ENCODE data around the gene KLHL25.

KLHL25 gene

DNA sequence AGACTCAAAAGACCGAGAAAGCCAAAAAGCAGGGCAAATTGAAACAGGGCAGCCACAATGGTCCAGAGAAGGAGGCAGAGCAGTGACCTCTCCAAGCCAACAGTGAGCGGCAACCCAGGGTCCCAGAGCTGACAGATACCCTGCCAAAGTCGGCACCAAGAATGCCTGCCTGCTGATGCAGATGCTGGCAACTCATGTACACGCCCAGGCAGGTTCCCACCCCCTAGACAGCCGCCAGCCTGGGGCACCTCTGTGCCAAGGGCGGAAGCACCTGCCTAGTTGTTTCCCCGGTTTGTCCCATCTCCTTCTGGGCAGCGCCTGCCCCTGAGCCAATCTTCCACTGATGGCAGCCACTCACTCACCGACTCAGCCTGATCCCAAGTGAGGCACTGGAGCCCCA lies 22.1 kb downstream of the KLHL25 start:
- peak; percentile 56 for DNase-seq

DNA sequence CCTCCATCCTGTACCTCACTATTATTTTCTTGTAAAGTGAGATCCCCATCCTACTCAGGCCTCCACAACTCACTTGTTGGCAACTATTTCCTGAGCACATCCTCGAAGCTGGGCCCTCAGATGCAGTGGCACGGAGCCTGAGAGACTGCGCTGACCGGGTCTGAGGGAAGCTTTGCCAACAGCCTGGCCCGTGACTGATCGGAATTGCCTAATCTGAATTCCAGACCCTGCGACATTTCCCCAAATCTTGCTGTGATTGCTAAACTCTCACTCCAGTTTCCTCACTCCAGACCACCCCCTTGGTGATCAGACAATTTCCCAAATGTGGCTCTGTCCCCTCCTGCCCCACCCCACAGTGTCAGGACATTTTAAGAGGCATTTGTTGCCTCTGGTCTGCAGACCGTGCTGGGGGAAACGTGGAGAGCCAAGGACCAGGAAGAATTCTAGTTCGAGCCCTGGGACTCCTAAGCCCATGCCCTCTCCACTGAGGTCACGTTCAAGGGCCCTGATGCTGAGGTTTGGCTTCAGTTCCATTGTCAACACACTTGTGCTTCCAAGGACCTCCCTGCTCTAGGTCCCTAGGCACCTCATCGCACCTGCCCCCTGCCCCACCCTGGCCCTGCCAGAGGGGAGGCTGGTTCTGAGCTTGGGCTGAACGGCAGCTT lies 22.8 kb downstream of the KLHL25 start:
- DNase-seq, result no peak

DNA sequence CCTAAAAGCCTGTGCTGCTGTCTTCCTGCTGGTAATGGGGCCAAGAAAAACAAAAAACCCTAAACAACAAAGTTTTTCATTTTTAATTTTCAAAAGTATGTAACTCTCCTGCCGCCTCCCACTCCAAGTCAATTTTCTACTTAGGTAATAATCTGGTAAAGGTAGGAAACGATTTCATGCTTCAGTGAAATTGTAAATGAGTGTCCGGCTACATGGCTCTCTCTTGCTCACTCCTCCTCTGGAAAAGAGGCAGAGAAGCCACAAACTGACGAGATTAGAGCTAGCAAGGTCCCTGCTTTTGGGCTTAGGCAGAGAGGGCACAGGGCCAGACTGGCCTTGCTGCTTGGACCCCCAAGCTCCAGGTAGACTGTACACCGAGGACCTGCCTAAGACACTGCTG lies 23.5 kb downstream of the KLHL25 start:
- no peak for DNase-seq

- DNase-seq, result no peak
Measured at GRCh38 chr15:85770096-85771041, 24.4 kb downstream of the KLHL25 start.

GRCh38 chr15:85769182-85769900 lies 25.4 kb downstream of the KLHL25 start:
- DNase-seq, result no peak

DNA sequence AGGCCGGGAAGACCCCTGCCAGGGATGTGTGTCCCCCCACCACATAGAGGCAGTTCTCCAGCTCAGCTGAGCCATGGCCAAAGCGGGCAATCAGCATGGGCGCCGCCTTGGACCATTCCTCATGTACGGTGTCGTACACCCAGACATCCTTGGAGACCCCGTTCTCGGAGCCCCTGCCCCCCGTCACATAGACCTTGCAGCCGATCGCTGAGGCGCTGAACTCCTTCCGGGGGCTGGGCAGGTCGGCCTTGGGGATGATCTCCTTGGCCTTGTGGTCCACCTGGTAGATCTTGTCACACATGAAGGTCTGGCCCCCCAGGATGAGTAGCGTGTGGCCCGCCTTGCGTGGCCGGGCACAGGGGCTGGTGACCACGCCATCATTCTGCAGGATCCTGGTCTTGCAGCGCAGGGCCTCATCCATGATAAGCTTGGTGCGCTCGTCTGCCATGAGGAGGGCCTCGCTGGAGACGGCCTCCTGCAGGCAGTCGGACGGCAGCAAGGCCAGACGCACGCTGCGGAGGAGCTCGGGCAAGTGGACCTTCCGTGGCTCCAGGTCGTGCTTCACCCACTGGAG lies 26.0 kb downstream of the KLHL25 start:
- DNase-seq, result no peak

DNA sequence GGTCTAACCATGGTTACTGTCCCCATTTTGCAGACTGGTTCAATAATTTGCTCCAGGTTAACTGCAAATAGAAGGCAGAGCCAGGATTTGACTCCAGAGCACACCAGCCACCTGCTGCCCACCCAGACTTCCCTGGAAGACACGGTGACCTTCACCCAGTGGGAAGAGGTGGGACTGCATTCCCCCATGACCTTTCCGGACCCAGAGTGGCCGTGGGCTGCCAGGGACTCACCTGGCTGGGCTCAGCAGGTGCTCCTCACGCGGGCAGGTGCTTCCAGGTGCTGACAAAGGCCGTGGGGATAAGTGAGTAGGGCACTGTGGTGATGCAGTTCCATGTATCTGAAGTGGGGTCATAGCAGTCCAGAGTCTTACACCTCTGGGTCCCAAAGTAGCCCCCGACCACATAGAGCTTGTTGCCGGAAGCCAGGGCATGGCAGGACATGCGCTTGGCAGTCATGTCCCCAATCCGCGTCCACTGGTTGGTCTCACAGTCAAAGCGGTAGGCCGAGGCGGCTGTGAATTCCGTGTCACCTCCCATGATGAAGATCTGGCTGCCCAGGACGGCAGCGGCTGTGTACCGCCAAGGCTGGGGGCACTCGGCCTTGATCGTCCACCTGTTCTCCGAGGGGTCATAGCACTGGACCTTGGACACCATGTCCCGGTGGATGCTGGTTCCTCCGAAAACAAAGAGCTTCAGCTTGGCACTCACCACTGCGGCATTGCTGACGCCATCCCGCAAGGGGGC lies 26.8 kb downstream of the KLHL25 start:
- no peak for DNase-seq

- no peak for DNase-seq
Measured at GRCh38 chr15:85766001-85766831, 28.5 kb downstream of the KLHL25 start.

GRCh38 chr15:85764649-85765277 lies 30.0 kb downstream of the KLHL25 start:
- DNase-seq, result no peak

- no peak for DNase-seq
Measured at GRCh38 chr15:85763673-85764633, 30.8 kb downstream of the KLHL25 start.

DNA sequence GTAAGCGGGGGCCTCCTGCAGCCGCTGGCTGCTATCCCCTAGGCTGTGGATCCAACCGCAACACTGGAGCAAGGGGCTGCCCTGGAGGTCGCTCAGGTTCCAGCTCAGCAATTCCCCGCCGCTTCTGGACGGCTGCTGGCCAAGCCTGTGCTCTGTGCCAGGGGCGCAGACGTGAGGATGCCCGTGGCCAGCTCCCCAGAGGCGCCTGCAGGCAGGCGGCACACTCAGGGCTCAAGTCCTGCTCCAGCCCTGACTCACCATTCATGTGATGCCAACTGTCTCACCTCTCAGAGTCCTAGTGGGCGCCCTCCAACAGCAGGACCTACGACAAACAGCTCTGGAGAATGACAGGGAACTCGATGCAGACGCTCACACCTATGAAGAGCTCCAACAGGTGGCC lies 31.6 kb downstream of the KLHL25 start:
- DNase-seq, result no peak

- DNase-seq, result no peak
Measured at GRCh38 chr15:85762756-85763127, 32.0 kb downstream of the KLHL25 start.

DNA sequence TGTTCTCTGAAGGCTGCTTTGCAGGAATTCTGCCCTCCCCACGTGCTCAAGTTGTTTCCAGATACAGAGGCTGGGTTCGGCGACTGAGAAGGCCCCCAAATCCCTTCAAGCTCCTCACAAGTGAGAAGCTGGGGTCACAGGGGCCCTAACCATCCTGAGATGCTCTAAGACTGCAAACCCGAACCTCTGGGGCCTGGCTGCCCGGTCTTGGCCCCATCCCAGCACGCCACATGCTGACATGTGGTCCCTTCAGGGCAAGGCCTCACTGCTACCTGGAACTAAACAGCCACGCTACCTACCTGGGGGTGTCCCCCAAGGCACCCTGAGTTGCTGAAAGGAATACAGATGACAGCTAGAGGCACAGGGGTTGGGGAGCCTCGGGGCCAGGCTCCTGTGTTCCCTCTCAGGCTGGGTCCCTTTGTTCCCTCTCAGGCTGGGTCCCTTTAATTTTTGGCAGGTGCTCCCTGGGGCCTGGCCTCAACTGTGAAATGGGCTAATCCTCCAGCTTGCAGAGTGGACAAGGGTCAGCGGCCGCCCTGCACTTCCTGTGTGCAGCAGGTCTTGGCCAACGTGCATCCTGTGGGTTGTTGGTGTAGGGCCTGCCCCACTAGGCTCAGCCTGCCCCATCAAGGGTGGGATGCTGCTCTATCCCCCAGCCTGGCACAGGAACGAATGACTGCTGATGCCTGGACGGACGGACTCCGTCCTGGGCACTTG lies 32.5 kb downstream of the KLHL25 start:
- no peak for DNase-seq

GRCh38 chr15:85761635-85762034 lies 33.1 kb downstream of the KLHL25 start:
- no peak for DNase-seq

GRCh38 chr15:85760531-85761371 lies 34.0 kb downstream of the KLHL25 start:
- no peak for DNase-seq

DNA sequence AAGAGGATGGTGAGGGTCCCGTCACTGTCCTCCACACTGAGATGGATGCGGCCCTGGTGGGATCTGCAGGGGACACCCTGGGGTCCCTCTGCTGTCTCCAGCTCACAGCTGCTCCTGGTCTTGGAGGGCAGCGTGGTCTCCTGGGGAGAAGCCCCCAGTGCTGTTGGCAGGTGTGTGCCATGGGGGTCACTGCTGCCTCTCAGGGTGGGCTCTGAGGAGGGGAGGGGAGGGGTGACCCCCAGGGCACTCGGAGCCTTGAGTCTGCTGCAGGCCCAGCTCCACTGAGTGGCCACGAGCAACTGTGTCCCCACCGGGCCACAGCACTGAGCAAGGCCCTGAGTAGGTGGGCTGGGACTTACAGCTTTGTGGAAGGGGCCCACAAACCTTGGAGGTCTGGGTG lies 34.7 kb downstream of the KLHL25 start:
- no peak for DNase-seq

GRCh38 chr15:85759376-85759775 lies 35.3 kb downstream of the KLHL25 start:
- no peak for DNase-seq

DNA sequence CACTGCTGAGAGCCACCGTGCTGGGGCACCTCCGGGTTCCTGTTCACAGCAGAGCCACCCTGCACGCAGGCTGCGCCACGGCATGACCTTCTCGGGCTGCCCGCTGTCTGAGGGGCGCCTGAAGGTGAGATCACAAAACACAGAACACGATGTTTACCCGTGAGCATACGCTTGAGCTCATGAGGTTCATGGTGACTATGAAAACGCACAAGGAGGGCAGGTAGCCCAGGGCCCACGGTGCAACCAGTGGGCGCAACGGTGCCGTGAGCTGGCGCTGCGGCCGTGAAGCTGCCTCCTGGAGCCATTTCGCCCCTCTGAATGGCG lies 36.1 kb downstream of the KLHL25 start:
- DNase-seq, result no peak

Data from NCI-H2171 treated with DMSO at 0.1 percent for 48 hours (cell line).